GM12874 (cell line): ENCODE measurements around the gene FUT6.

Experiments used
- TF ChIP-seq, protein P1 (sequence below): IDR thresholded peaks from 2 replicates; pipeline ENCODE4 v1.5.1; 2011; ENCODE audit warnings: low read depth, mild to moderate bottlenecking, control low read depth, low read length, moderate library complexity; ENCODE audit not compliant: insufficient read depth

Gene FUT6

GRCh38 chr19:5782945-5783919, 56.3 kb downstream of the FUT6 start:
- TF ChIP-seq, protein P1, sequence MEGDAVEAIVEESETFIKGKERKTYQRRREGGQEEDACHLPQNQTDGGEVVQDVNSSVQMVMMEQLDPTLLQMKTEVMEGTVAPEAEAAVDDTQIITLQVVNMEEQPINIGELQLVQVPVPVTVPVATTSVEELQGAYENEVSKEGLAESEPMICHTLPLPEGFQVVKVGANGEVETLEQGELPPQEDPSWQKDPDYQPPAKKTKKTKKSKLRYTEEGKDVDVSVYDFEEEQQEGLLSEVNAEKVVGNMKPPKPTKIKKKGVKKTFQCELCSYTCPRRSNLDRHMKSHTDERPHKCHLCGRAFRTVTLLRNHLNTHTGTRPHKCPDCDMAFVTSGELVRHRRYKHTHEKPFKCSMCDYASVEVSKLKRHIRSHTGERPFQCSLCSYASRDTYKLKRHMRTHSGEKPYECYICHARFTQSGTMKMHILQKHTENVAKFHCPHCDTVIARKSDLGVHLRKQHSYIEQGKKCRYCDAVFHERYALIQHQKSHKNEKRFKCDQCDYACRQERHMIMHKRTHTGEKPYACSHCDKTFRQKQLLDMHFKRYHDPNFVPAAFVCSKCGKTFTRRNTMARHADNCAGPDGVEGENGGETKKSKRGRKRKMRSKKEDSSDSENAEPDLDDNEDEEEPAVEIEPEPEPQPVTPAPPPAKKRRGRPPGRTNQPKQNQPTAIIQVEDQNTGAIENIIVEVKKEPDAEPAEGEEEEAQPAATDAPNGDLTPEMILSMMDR: no peak

GRCh38 chr19:5782322-5782721, 57.2 kb downstream of the FUT6 start:
- TF ChIP-seq, protein P1: no peak
